Right hindlimb (tissue), 1 donor: ENCODE results near the gene ZFP57.

Source experiments
- DNase-seq: peaks from one replicate; pipeline ENCODE4 v3.0.0-alpha.2; 2018

Gene ZFP57

DNA sequence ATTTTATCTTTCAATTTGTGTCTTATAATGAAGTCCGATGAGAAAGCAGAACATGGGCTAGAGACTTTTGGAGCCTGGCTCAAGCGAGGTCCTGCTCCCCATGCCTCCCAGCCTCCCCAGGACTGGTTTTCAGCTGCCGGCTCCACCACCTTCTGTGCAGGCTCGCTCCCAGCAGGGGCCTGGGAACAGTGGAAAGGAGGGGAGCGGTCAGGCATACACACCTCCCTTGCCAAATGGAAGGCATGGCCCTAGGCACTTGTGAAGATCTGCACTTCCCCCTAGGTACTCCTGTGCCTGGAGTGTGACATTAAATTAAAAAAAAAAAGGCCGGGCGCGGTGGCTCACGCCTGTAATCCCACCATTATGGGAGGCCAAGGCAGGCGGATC lies 28.8 kb downstream of the ZFP57 start:
- no peak for DNase-seq

DNA sequence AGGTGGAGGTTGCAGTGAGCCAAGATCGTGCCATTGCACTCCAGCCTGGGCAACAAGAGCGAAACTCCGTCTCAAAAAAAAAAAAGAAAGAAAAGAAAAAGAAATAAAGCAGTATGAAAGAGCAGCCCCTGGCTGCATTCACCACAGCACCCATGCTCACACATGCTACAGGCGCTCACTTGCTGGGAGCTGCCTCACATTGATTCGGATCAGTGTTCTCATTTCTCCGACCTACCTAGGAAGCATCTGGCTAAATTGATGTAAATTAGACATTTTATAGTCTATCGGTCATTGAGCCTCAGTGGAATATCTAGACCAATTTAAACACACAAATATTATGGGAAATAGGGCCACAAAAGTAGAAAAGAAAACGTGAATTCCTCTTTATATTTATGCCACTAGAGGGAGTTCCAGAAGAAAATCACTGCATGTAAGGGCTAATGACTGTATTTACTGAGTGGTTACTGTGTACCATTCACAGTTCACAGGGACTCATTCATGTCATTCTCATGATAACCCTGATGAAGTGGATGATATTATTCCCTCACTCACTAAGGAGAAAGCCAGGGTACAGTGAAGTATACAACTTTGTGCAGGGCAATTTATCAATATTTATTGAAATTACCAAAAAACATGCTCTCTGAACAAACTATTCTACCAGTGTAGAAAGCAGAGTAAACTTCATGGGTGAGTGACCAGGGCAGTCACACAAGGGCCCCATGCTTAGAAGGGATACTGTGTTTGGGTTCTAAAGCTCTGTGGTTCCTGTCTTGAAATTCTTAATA lies 29.3 kb downstream of the ZFP57 start:
- DNase-seq, result no peak

DNA sequence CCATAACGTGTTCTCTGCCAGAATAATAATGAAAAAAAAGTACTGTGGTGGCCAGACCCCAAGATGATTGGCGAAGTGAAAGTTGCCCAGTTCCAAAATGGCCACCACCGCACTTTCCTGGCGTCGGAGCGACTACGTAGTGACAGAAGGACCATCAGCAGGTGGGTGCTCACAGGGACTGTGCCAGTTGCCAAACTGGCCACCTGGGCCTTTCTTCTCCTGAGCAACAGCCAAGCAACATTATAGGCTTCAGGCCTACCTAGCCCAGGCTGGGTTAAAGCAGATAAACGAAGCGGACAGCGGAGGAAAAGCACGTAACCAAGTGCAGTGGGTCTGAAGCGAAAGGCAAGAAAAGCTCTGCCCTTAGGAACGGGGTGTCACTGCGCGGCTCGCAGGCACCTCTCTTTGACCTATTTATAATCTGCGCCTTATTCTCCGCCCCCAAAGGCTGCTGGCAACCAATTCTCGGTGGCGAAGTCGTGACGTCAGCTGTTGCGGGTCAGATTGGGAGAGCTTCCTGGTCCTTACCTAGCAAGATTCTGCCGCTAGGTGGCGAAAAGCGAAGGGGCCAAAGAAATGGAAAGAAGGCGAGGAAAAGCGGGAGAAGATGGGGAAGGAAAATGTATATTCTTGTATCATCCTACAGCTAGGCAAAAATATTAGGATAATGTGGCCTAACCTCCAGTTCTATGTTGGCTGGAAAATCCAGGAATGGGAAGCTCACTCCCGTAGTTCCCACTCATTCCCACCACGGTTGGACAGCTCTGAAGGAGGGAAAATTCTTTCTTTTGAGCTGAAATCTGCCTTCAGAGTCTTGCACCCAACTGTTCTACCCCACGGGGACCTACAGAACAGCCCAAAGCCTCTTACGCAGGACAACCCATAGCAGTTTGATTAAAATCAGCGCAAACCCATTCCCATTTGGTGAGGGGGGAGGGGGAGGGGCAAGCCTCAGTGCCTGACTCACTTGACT lies 31.0 kb downstream of the ZFP57 start:
- peak; percentile 96 for DNase-seq

DNA sequence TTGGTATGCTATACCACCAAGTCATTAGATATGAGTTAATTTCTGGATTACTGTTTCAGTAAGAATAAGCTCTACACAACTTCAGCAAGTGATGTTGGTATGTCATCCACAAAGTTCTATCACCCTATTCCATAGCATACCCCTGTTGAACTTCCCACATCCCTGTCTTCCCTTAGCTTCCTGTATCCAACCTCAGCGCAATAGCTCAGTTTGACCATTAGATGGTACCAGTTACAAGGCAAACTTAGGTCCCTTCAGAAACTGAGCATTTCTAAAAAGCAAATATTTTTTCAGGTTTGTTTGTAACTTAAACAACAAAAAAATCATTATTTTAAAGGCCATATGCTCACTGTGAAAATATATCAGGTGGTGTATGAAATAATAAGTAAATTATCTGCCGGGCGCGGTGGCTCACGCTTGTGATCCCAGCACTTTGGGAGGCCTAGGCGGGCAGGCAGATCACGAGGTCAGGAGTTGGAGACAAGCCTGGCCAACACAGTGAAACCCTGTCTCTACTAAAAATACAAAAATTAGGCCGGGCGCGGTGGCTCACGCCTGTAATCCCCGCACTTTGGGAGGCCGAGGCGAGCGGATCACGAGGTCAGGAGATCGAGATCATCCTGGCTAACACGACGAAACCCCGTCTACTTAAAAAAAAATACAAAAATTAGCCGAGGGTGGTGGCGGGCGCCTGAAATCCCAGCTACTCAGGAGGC lies 32.9 kb downstream of the ZFP57 start:
- no peak for DNase-seq

DNA sequence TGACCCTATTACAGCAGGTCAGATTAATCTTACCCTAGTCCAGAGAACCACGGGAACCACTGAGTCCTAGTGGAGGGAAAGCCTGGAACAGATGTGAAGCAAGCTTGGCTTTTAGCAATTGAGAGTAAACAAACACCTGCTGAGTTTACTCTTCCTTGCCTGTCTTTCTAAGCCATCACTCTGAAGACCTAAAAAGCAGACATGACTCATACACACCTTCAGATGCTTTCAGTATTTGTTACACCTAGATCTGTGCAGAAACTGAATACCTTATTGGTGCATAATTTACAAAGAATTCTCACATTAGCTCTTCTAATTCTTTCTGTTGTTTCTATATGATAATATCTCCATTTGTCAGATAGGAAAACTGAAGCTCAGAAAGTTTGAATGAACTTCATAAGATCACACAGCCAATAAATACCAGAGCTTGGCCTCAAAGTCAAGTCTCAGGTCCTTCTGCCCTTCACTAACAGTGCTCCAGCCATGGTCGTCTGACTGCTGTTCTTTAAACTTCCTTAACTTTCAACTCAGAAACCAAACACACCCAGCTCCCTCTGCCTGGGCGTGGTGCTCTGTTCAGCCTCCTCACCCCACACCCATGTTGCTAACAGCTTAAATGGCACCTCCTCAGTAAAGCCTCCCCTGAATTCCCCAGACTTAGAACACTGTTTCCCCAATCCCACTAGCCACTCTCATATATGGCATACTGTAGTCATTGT lies 39.4 kb downstream of the ZFP57 start:
- no peak for DNase-seq

DNA sequence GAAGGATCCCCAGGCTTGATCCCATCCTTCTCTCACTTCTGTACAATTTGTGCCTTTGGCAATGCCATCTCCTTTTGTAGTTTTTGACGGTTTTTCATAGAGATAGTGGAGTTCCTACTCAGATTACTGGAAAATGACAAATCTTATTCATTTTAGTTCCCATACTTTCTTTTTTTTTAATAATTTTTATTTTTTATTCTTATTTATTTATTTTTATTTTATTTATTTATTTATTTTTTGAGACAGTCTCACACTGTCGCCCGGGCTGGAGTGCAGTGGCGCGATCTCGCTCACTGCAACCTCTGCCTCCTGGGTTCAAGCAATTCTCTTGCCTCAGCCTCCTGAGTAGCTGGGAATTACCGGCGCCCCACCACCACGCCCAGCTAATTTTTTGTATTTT lies 43.7 kb downstream of the ZFP57 start:
- no peak for DNase-seq

DNA sequence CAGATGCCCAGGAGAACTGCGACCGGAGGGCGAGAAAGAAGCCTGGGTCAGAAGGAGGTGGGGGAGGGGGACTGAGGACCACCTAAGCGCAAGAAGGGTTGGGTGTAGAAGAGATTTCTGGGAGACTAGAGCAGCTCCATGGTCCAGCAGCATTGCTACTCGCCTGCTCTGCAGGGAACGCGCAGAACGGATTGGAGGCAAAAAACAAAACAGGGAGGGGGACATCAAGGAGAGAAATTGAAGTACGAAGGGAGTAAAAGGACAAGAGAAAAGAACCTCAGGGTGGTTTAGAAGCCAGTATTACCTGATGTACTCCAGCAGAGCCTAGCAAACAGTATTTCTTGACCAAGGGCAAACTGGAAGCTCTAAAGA lies 47.4 kb downstream of the ZFP57 start:
- no peak for DNase-seq

DNA sequence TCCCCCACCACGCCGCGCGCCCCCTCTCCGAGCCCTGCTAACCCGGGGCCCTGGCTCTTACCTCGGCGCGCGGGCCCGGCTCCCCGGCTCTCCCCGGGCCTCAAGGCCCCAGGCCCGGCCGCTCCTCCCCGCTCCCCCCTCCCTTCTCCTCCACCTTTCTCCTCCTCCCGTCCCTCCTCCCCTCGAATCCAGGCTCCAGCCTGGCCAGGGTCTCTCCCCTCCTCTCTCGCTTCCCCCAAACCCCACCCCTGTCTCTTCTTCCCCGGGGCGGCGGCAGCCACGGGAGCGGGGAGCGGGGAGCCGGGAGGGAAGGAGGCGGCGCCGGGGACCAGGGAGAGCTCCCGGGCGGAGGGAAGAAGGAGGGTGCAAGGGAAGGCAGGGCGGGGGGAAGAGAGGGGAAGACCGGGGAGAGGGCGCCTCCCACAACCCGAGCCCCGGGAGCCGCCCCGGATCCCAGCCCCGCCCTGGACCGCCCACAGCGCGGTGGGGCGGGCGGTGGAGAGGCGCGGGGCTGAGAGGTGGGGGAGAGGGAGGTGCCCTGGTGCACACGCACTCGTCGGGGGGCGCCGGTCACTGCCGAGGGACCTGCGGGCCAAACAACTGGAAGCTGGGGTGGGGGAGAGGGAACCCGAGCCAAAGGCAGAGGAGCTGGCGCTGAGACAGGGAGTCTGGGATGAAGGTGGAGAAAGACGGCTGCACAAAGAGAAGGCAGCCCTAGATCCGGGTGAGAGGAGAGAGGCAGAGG lies 48.0 kb downstream of the ZFP57 start, which contains the start of gene GABBR1:
GABBR1 (minus strand) TSS at position 395 of the 745 bp plus-strand sequence. CDS start 798 bp downstream, outside the sequence.
- peak; percentile 96 for DNase-seq

DNA sequence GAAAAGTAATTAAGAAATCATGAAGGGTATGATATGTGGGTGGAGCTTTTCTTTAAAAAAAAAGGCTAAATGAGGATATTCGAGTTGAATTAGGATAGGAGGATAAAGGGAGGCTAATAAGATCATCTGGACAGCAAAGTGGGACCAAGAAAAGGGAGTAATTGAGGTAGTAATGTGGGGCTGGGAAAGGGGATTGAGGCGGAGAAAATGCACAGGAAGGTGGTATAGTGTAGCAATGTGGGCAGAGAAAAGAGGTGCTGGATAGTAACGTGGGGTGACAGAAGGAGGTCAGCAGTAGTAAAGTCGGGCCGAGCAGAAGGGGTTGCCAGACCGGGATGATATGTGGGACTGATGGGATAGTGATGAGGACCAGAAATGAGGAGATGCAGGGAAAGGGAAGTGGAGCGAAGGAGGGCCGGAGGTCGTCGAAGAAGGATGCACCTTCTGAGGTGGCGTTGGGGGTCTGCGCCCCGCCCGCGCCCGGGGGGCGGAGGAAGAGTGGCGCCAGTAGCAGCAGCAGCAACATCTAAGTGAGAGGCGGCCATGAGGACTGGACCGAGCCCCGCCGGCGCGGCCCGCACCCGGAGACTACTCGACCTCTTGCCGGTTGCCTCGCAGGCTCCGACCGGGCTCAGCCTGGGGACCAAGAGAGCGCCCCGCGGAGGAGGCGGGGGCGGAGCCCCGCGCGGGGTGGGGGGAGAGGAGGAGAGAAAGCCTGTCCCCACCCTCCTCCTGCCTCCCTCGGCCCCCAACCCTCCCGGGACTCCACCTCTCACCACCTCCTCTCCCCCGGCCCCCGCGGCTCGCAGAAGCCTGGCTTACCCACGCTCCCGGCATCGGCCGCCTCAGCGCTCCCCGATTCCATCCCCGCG lies 48.9 kb downstream of the ZFP57 start:
- peak; percentile 80 for DNase-seq

DNA sequence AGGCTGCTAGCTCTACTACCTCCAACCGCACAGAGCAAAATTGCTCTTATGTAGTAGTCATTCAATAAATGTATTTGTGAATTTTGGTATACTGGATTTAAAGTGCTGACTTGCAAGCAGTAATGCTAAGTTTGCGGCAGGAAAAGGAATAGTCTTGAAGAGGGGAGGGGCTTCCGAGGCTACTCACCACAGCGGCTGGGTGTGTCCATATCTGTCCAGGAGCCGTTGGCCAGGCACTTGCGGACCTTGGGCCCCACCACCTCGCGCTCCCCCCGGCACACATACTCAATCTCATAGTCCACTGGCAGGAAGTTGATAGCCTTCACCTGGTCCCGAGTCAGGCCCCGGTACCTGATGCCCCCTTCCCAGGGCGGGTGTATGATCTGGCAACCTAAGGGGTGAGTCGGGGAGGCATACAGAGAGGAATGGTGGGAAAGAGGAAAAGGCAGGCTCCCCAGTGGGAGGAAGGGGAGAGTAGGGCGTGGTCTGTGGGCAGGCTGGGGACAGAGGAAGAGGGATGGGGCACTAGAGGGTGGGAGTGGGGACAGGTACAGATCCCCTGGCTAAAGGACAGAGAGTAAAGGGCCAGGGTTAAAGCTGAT lies 49.6 kb downstream of the ZFP57 start:
- no peak for DNase-seq

DNA sequence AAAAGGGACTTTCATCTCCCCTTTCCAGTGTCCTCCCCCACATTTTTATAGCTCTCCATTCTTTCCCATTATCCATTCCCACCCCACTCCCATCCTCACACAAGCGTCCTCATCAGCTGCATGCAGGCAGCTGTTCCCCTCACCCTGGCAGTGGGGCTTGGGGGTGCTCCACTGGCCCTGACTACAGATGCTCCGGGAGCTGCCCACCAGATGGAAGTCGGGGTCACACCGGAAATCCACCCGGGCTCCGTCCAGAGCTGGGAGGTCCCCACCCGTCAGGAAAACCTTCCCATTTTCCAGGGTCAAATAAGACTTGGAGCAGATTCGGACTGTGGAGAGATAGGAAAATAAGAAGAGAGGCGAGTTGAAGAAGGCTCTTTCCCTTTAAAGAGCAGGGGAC lies 50.6 kb downstream of the ZFP57 start:
- DNase-seq, result no peak

DNA sequence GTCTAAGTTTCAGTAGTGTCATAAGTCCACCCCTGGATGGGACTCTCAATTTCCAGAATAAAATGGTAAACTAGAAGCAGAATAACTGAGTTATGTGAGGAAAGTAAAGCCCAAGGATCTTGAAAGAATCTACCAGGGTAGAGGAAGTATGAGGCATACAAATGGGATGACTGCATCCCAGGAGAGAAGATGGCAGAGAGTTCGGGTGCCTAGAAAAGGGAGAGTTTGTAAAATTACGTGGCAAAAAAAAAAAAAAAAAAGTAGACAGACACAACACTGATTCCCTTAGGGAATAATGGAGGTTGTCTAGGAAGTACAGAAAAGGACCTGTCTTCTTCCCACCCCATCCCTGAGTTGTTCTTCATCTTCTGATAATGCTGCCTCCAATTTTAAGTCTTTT lies 51.4 kb downstream of the ZFP57 start:
- no peak for DNase-seq

DNA sequence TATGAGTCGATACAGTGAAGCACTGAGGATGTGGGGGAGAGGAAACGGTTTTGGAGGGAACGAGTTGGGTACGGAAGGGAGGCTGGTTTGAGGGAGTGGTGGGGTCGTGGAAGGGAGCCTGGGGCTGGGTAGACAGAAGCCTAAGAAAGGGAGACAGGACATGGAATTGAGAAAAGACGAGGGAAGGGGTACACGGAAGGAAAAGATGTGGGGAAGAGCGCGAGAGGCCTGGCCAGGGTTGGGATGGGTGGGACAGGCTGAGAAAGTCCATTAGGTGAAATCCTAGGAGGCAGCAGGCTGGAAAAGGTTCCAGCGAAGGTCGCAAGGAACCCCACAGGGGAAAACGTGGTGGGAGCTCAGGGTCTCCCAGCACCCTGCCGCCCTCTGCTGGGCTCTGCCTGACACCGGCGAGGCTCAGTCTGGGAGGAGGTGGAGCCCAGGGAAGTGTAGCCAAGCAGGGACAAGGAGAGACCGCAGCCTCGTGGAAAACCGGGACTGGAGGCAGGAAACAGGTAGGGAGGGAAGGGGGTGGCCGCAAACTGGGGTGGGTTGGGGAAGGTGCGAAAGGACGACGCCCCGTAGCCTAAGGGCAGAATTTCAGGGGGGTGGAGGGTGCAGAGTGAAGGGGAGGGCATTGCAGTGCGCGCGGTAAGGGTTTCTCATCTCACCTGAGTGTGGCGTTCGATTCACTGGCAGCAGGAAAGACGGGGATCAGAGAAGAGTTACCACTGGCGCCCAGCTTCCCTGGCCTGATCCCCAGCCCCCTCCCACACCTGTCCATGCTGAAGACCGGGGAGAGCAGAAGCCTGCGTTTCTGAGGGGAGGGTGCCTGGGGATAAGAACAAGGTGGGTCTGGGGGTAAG lies 52.3 kb downstream of the ZFP57 start:
- peak; percentile 87 for DNase-seq

DNA sequence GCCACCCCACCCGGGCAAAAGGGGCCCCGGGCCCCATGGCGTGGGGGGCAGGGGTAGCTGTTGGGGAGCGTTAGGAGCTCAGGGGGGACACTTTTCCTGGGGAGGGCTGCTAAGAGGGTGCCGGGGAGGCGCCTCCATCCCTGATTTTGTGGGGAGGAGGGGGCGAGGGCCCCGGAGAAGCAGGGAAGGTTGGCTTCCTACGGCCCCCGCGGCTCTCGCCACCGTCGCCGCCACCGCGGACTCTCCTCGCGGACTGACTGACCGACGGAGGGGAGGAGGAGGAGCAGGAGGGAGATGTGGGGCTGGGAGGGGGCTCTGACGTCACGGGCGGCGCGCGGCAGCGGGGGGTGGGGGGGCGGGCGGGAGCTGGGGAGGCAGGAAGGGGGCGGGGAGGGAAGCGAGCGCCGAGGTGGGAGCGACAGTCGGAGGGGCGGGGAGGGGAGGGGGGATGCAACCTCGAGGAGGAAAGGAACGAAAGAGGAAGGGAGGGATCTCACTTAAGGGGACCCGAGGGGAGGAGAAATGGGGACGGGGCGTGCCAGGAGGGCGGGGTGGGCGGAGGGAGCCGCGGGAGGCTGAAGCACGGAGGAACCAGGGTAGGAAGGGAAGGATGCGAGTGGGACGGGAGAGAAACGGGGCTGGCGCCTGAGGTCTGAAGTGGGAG lies 53.1 kb downstream of the ZFP57 start:
- DNase-seq, result peak; percentile 92

DNA sequence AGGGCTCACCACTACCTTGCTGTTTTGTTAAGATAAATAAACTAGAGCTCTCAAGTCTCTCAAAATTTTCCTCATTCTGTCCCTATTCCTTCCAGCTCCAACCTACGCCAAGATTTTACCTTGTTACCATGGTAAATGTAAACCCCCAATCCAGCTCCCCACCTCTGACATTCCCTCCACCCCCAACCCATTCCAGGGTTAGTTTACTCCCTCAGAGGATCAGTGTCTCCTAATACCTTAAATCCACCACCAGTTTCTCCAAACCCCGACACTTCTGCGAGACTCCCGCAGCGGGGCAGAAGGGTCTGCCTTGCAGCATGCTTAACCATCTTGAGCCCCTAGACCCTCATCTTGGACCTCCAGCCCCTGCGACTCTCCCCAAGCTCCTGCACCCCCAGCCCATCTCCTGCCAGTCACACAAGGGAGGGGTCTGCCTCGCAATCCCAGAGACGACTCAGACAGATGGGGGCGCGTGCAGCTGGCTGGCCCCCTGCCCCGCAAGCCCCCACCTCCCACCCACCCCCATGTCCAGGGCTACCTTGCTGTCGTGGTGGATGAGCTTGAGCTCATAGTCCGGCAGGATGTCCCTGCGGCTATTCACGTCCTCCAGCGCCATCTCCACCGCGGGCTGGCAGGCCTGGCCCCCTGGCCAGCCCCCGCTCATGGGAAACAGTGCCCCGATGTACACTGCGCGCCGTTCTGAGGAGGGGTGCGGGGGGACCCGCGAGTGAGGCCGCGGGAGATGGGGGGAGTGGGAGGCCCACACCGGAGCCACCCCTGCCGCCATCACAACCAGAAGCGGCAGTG lies 53.8 kb downstream of the ZFP57 start:
- no peak for DNase-seq

DNA sequence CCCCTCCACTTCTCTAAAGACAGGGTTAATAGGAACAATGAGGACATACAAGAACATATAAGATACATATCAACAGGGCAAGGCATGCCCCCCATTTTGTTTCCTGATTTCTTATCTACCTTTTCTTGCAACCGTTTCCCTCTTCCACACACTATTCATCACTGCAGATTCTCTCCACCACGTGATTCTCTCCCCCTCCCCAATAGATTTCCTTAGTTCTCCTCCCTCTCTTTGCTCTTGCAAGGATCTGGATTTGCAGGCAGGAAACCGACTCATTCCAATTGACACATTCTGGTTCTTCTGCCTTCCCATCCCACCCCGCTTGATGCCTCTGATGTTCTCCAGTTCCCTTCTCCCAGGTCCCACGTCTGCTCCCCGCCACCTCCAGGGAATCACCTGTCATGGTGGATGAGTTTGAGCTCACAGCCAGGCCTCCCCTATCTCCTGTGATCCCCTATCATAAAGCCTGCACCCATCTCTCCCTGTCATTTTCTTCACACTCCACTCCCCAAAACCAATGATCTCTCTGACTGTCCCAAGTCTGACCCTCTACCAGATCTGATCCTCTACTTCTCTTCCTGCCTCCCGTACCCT lies 55.5 kb downstream of the ZFP57 start:
- DNase-seq, result no peak

DNA sequence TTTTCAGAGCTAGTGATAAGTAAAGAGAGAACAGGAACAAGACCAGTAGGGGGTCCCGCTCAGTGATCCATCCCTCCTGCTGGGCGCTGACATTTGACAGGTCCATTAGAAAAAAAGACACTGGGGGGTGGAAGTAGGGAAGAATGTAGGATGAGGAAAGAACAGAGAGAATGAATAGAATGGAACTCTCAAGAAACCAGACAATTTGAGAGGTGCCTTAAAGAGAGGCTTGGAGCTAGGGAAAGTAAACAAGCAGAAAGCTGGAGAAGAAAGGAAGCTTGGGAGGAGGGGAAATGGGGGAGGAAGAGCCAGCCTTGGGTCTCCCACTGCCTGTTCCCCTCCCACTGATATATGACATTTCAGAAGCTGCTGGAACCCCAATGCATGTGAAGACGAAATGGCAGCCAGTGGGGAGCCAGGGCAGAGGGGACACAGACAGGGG lies 56.4 kb downstream of the ZFP57 start:
- no peak for DNase-seq
